ENCODE data around the gene CD27.

DNA sequence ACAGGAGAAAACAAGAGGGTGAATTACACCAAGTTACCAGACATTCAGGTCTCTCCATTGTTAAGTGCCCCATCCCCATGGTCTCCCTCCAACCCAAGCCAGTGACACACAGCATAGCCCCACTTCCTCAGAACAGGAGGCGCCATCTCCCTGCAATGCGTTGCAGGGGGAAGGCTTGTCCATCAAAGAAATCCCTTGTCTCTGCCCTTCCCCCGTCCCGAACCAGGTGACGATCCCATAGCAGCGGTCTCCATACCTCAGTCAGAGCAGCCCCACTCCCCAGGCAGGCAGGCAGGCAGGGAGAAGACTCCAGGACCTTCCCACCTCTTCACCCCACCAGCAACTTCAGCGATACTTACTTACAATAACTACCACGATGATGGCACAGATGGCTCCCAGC lies 19.8 kb downstream of the CD27 start:
- TF ChIP-seq FOXA1 (IDR thresholded peaks at IDR 0.05) (no peak), FOXA1 (CRISPR knock-in tag; IDR thresholded peaks at IDR 0.05) (no peak), ZNF768 (CRISPR knock-in tag; IDR thresholded peaks at IDR 0.05) (no peak), EED (CRISPR knock-in tag; IDR thresholded peaks at IDR 0.05) (no peak), ARNTL (CRISPR knock-in tag; IDR thresholded peaks at IDR 0.05) (no peak), FIP1L1 (IDR thresholded peaks at IDR 0.05; ENCODE audit: borderline replicate concordance, insufficient read depth, low read depth, low read length) (no peak), RCOR2 (CRISPR knock-in tag; IDR thresholded peaks at IDR 0.05) (no peak), TP53 (CRISPR knock-in tag; conservative IDR thresholded peaks at IDR 0.05) (no peak), CBX5 (CRISPR knock-in tag; IDR thresholded peaks at IDR 0.05; ENCODE audit: borderline replicate concordance) (no peak), ZNF790 (CRISPR knock-in tag; IDR thresholded peaks at IDR 0.05; ENCODE audit: borderline replicate concordance) (no peak), NCOA2 (CRISPR knock-in tag; IDR thresholded peaks at IDR 0.05) (no peak), ZNF274 (CRISPR knock-in tag; IDR thresholded peaks at IDR 0.05) (no peak), JUNB (CRISPR knock-in tag; IDR thresholded peaks at IDR 0.05; ENCODE audit: borderline replicate concordance) (no peak)
- TF ChIP-seq, protein P1, sequence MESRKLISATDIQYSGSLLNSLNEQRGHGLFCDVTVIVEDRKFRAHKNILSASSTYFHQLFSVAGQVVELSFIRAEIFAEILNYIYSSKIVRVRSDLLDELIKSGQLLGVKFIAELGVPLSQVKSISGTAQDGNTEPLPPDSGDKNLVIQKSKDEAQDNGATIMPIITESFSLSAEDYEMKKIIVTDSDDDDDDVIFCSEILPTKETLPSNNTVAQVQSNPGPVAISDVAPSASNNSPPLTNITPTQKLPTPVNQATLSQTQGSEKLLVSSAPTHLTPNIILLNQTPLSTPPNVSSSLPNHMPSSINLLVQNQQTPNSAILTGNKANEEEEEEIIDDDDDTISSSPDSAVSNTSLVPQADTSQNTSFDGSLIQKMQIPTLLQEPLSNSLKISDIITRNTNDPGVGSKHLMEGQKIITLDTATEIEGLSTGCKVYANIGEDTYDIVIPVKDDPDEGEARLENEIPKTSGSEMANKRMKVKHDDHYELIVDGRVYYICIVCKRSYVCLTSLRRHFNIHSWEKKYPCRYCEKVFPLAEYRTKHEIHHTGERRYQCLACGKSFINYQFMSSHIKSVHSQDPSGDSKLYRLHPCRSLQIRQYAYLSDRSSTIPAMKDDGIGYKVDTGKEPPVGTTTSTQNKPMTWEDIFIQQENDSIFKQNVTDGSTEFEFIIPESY (CRISPR knock-in tag; IDR thresholded peaks at IDR 0.05), result no peak
